ENCODE results near the gene ZP1. TPM values are rescaled to one million over a fixed set of nuclear protein-coding genes. Genes with fewer than 3 reads are reported as not detected.
"Not testable (repeated sequence)": the region's sequence is repeated elsewhere in the genome, so short reads cannot be mapped to it uniquely, and the experiment has no call there.

Gene ZP1
- total and polyA plus RNA-seq, 2 experiments from 2014 or later: 1.9 TPM; not detected in 1

DNA sequence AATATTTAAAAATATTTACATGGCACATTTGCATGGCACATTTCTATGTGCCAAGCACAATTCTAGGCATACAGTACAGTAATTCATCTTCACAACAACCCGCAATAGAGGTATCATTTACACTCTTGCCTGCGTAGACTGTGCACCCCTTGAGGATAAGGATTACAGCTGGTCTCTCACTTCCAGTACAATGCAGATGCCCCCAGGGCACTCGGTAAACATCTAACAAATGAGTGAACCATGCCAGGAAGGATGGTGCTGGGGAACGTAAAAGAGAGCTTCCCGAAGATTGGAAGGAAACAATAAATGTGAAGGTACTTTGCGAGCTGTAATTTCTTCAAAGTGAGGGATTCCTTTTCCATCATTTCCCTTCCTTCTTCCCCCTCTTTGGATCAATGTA is 37.7 kb downstream of the ZP1 start:
- Histone ChIP-seq H3K27me3 (peaks cover 20% of the 10 kb centered on the region), H3K36me3 (peaks cover 9% of the 10 kb centered on the region), H3K27ac (no peak overlapping the region), H3K4me3 (no peak overlapping the region), H3K4me1 (ENCODE audit: low read depth) (peaks cover 5% of the 10 kb centered on the region), H3K9me3 (ENCODE audit: low read depth) (no peaks in the 10 kb centered on the region)
- no peak for DNase-seq (ENCODE audit: low read depth in 1 of 2, low spot score in 1 of 2)
- TF ChIP-seq CTCF (IDR thresholded peaks at IDR 0.05; ENCODE audit: low read depth, low read length): no peak

DNA sequence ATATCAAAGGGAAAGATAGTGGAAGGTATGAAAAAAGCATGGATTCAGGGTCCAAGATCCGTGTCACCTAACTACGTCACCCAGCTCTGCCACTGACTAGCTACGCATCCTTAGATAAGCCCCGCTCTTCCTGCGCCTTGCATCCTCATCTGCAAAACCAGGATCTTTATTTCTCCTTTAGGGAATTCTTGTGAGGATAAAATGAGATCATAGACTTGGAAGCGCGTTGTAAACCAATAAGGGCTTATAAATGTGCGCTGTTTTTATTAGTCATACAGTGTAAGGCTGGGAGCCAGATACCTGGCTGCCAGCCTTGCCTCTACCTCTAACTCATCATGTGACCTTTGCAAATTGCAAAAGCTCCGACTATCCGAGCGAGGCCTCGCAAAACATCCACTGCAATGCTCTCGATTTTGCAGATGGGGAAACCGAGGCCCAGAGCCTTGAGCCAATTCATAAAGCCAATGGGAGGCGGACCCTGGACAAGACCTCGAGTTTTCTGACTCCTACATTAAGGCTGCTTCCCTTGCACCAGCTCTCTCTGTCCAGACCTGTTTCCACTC is 38.3 kb downstream of the ZP1 start:
- Histone ChIP-seq H3K4me3 (peak overlapping the region; percentile 63), H3K9me3 (ENCODE audit: low read depth) (no peaks in the 10 kb centered on the region), H3K27me3 (peaks cover 20% of the 10 kb centered on the region), H3K27ac (peak overlapping the region; percentile 92), H3K36me3 (peaks cover 3% of the 10 kb centered on the region), H3K4me1 (ENCODE audit: low read depth) (peaks cover 5% of the 10 kb centered on the region)
- peak in 1 of 2 donors; percentile 29 for DNase-seq (ENCODE audit: low read depth in 1 of 2, low spot score in 1 of 2)
- no peak for TF ChIP-seq CTCF (IDR thresholded peaks at IDR 0.05; ENCODE audit: low read depth, low read length)

DNA sequence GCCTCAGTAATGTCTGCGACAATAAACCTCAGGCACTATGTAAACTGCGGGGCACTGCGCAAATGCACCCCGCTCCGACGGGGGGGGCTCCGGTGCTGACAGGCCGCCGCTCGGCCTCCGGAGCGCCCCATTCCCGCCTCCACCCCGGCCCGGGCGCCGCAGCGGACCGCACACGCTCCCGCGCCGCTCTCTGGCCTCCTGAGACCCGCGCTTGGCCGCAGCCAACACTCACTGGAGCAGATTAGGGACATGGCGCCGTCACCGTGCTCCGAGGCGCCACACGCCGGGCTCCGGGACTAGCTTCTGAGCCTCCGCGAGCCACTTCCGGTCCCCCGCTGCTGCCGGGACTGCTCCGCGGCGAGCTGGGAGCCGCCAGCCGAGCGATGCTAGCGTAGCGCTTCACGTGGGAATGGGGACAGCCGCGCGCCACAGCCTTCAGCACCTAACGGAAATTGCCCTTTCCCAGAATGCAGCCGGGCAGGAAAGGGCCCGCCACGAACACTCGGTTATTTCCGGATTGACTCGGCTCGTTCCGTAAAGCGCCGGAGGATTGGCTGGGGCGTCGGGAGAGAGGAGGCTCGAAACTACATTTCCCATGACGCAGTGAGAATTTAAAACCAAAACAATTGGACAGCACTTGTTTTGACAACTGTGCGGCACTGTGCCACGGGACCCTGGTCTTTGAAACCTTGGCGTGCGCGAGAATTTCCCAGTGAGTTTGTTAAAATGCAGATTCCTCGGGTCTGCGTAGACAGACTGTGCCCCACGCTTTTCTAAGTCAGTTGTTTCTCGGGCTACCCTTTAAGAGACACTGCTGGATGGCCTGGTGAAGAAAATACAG is 39.0 kb downstream of the ZP1 start, which contains the start of gene PRPF19:
Gene PRPF19, minus strand, starts transcription at position 454 of the 841 bp plus-strand sequence. Its CDS starts 203 bp downstream, at position 251.
- peak within 1 kb of the TSS; percentile 63 for H3K4me3 ChIP-seq
- H3K36me3 ChIP-seq: no peaks in the 10 kb centered on the region
- TF ChIP-seq CTCF (IDR thresholded peaks at IDR 0.05; ENCODE audit: low read depth, low read length): no peak
- H3K27me3 ChIP-seq: peaks cover 20% of the 10 kb centered on the region
- peaks cover 5% of the 10 kb centered on the region for H3K4me1 ChIP-seq (ENCODE audit: low read depth)
- peak within 1 kb of the TSS; percentile 92 for H3K27ac ChIP-seq
- no peaks in the 10 kb centered on the region for H3K9me3 ChIP-seq (ENCODE audit: low read depth)
- peak; percentile 96 to 98 for DNase-seq (ENCODE audit: low read depth in 1 of 2, low spot score in 1 of 2)

GRCh38 chr11:60908803-60909202 is 41.5 kb downstream of the ZP1 start:
- Histone ChIP-seq H3K9me3 (ENCODE audit: low read depth) (no peaks in the 10 kb centered on the region), H3K36me3 (no peaks in the 10 kb centered on the region), H3K4me3 (no peak overlapping the region), H3K27ac (no peak overlapping the region), H3K27me3 (peaks cover 20% of the 10 kb centered on the region), H3K4me1 (ENCODE audit: low read depth) (peaks cover 10% of the 10 kb centered on the region)
- DNase-seq (ENCODE audit: low read depth in 1 of 2, low spot score in 1 of 2): no peak
- TF ChIP-seq CTCF (IDR thresholded peaks at IDR 0.05; ENCODE audit: low read depth, low read length): no peak

DNA sequence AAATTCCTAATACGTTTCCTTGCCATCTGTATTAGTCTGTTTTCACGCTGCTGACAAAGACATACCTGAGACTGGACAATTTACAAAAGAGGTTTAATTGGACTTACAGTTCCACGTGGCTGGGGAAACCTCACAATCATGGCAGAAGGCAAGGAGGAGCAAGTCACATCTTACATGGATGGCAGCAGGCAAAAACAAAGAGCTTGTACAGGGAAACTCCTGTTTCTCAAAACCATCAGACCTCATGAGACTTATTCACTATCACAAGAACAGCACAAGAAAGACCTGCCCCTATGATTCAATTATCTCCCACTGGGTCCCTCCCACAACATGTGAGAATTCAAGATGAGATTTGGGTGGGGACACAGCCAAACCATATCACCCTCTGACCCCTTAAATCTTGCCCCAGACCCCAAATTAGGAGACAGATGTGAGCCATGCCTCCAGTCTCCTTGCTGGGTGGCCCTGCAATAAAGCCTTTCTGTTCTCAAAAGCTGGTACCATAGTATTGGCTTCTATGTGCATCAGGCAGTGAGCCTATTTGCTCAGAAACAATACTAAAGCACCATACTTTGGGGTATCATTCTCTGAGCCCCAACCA is 42.4 kb downstream of the ZP1 start:
- H3K9me3 ChIP-seq (ENCODE audit: low read depth); H3K4me3 ChIP-seq; DNase-seq (ENCODE audit: low read depth in 1 of 2, low spot score in 1 of 2); H3K27ac ChIP-seq; H3K4me1 ChIP-seq (ENCODE audit: low read depth); H3K36me3 ChIP-seq: not testable (repeated sequence)
- H3K27me3 ChIP-seq: peaks cover 20% of the 10 kb centered on the region

DNA sequence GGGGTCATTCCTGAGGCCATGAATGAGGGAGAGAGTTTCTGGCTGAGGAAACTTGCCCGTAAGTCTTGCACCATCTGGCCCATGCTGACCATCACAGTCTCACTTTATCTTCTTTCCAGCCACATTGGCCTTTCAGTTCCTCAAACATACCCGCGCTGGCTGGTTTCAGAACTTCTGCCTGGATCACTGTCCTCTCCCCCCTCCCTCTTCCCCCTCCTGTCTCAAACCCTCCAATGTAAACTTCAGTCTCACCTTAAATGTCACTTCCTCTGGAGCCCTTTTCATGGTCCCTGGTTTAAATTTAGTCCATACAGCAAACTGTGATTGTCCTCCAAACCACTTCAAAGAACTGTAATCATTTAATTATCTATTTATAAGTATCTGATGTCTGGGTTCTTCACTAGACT is 42.9 kb downstream of the ZP1 start:
- Histone ChIP-seq H3K27me3 (peaks cover 20% of the 10 kb centered on the region), H3K4me1 (ENCODE audit: low read depth) (peaks cover 9% of the 10 kb centered on the region), H3K4me3 (no peak overlapping the region), H3K9me3 (ENCODE audit: low read depth) (no peaks in the 10 kb centered on the region), H3K27ac (no peak overlapping the region), H3K36me3 (no peaks in the 10 kb centered on the region)
- no peak for DNase-seq (ENCODE audit: low read depth in 1 of 2, low spot score in 1 of 2)
- TF ChIP-seq CTCF (IDR thresholded peaks at IDR 0.05; ENCODE audit: low read depth, low read length): no peak

Measured in cardiac muscle cell (in vitro differentiated cells and primary cell).